Activated CD4-positive, alpha-beta T cell treated with anti-CD3 and anti-CD28 coated beads, Interleukin-2, amount 10 ng/mL, durations not matched to agents 24 days and 14 days (primary cell): ENCODE measurements around the gene IRF4. TPM values are rescaled to one million over a fixed set of nuclear protein-coding genes. Genes with fewer than 3 reads are reported as not detected.
"Not testable (repeated sequence)": the region's sequence is repeated elsewhere in the genome, so short reads cannot be mapped to it uniquely, and the experiment has no call there.

ENCODE experiments used
- DNase-seq: peaks from one replicate; pipeline ENCODE4 v3.0.0; 2022
- H3K27ac Mint-ChIP-seq: one replicate; pipeline ENCODE4 v1.8.0; 2022; ENCODE audit warnings: mild to moderate bottlenecking, mixed read lengths
- H3K27me3 Mint-ChIP-seq: one replicate; pipeline ENCODE4 v1.8.0; 2022; ENCODE audit warnings: mixed read lengths
- H3K36me3 Mint-ChIP-seq: one replicate; pipeline ENCODE4 v1.8.0; 2022; ENCODE audit warnings: low read depth, mild to moderate bottlenecking, mixed read lengths
- H3K4me1 Mint-ChIP-seq: one replicate; pipeline ENCODE4 v1.8.0; 2021; ENCODE audit warnings: mixed read lengths
- H3K4me3 Mint-ChIP-seq: one replicate; pipeline ENCODE4 v1.8.0; 2022; ENCODE audit warnings: mild to moderate bottlenecking, moderate library complexity, mixed read lengths
- H3K9me3 Mint-ChIP-seq: one replicate; pipeline ENCODE4 v1.8.0; 2021; ENCODE audit warnings: mixed read lengths
- intact Hi-C: fragments of 100-400 bp; cut with micrococcal nuclease; formaldehyde crosslinking; loops from one replicate; pipeline ENCODE4 v1.15.1; 2023
- total RNA-seq: library from RNA; stranded (reverse); gene quantifications from 2 replicates; pipeline ENCODE4 v1.2.3, GENCODE V29; 2022

Gene IRF4
- total RNA-seq, 1 donor from 2014 or later = 831 TPM

GRCh38 chr6:366389-367297 is 24.9 kb upstream of the IRF4 start:
- H3K27me3 Mint-ChIP-seq = peaks cover 11% of the 10 kb centered on the region
- H3K27ac Mint-ChIP-seq = no peak overlapping the region
- no peak for DNase-seq
- intact Hi-C loops = no loop called here
- H3K36me3 Mint-ChIP-seq = no peaks in the 10 kb centered on the region
- H3K4me3 Mint-ChIP-seq = no peak overlapping the region
- H3K9me3 Mint-ChIP-seq = peaks cover 10% of the 10 kb centered on the region
- H3K4me1 Mint-ChIP-seq = no peaks in the 10 kb centered on the region

- Mint-ChIP-seq H3K27me3 (peaks cover 11% of the 10 kb centered on the region), H3K4me3 (no peak overlapping the region), H3K4me1 (no peaks in the 10 kb centered on the region), H3K27ac (no peak overlapping the region), H3K36me3 (no peaks in the 10 kb centered on the region), H3K9me3 (peaks cover 10% of the 10 kb centered on the region)
- DNase-seq = no peak
- intact Hi-C loops = no loop called here
Observed at GRCh38 chr6:367298-367794, 24.2 kb upstream of the IRF4 start.

- peaks cover 3% of the 10 kb centered on the region for H3K4me1 Mint-ChIP-seq
- intact Hi-C loops = no loop called here
- H3K27ac Mint-ChIP-seq = no peak overlapping the region
- peaks cover 16% of the 10 kb centered on the region for H3K27me3 Mint-ChIP-seq
- no peak for DNase-seq
- no peaks in the 10 kb centered on the region for H3K36me3 Mint-ChIP-seq
- peaks cover 10% of the 10 kb centered on the region for H3K9me3 Mint-ChIP-seq
- H3K4me3 Mint-ChIP-seq = no peak overlapping the region
Observed at GRCh38 chr6:367891-368630, 23.5 kb upstream of the IRF4 start.

- no peak overlapping the region for H3K27ac Mint-ChIP-seq
- H3K4me1 Mint-ChIP-seq = peaks cover 3% of the 10 kb centered on the region
Observed at GRCh38 chr6:369559-370431, 21.8 kb upstream of the IRF4 start.

GRCh38 chr6:370555-370954 is 21.0 kb upstream of the IRF4 start:
- no peaks in the 10 kb centered on the region for H3K36me3 Mint-ChIP-seq
- intact Hi-C loops = no loop called here
- H3K9me3 Mint-ChIP-seq = peaks cover 4% of the 10 kb centered on the region
- H3K4me1 Mint-ChIP-seq = peaks cover 3% of the 10 kb centered on the region
- no peak overlapping the region for H3K4me3 Mint-ChIP-seq
- no peak for DNase-seq
- peaks cover 24% of the 10 kb centered on the region for H3K27me3 Mint-ChIP-seq
- no peak overlapping the region for H3K27ac Mint-ChIP-seq

More at GRCh38 chr6:369559-370431, 21.8 kb upstream of the IRF4 start:
- DNase-seq = no peak
- Mint-ChIP-seq H3K9me3 (peaks cover 4% of the 10 kb centered on the region), H3K36me3 (no peaks in the 10 kb centered on the region), H3K27me3 (peaks cover 22% of the 10 kb centered on the region), H3K4me3 (no peak overlapping the region)
- intact Hi-C loops = no loop called here

GRCh38 chr6:371851-372250 is 19.7 kb upstream of the IRF4 start:
- H3K27ac Mint-ChIP-seq, H3K36me3 Mint-ChIP-seq, H3K9me3 Mint-ChIP-seq, H3K4me3 Mint-ChIP-seq, H3K4me1 Mint-ChIP-seq, intact Hi-C loops, DNase-seq: not testable (repeated sequence)
- peaks cover 22% of the 10 kb centered on the region for H3K27me3 Mint-ChIP-seq

- peak overlapping the region; percentile 0 for H3K4me3 Mint-ChIP-seq
- peaks cover 20% of the 10 kb centered on the region for H3K27me3 Mint-ChIP-seq
- intact Hi-C loops = no loop called here
Observed at GRCh38 chr6:372336-372911, 19.1 kb upstream of the IRF4 start.

GRCh38 chr6:373031-373430 is 18.5 kb upstream of the IRF4 start:
- Mint-ChIP-seq H3K4me3 (no peak overlapping the region), H3K27ac (no peak overlapping the region), H3K9me3 (peaks cover 4% of the 10 kb centered on the region), H3K4me1 (peaks cover 7% of the 10 kb centered on the region), H3K36me3 (no peaks in the 10 kb centered on the region), H3K27me3 (peaks cover 20% of the 10 kb centered on the region)
- DNase-seq = no peak
- intact Hi-C loops = no loop called here

More at GRCh38 chr6:372336-372911, 19.1 kb upstream of the IRF4 start:
- DNase-seq = no peak
- H3K9me3 Mint-ChIP-seq = peaks cover 4% of the 10 kb centered on the region
- H3K4me1 Mint-ChIP-seq = peaks cover 7% of the 10 kb centered on the region
- H3K27ac Mint-ChIP-seq = no peak overlapping the region
- H3K36me3 Mint-ChIP-seq = no peaks in the 10 kb centered on the region

GRCh38 chr6:373773-374724 is 17.5 kb upstream of the IRF4 start:
- Mint-ChIP-seq H3K36me3 (no peaks in the 10 kb centered on the region), H3K9me3 (peaks cover 4% of the 10 kb centered on the region), H3K4me3 (no peak overlapping the region), H3K4me1 (peaks cover 9% of the 10 kb centered on the region), H3K27me3 (peaks cover 20% of the 10 kb centered on the region), H3K27ac (peak overlapping the region; percentile 30)
- no peak for DNase-seq
- intact Hi-C loops = no loop called here

GRCh38 chr6:374956-375355 is 16.6 kb upstream of the IRF4 start:
- Mint-ChIP-seq H3K36me3 (no peaks in the 10 kb centered on the region), H3K27me3 (peaks cover 20% of the 10 kb centered on the region), H3K4me1 (peaks cover 9% of the 10 kb centered on the region), H3K4me3 (no peak overlapping the region), H3K27ac (no peak overlapping the region), H3K9me3 (peaks cover 4% of the 10 kb centered on the region)
- DNase-seq = no peak
- intact Hi-C loops = no loop called here

GRCh38 chr6:376827-377640 is 14.5 kb upstream of the IRF4 start:
- H3K4me3 Mint-ChIP-seq = no peak overlapping the region
- DNase-seq = no peak
- H3K36me3 Mint-ChIP-seq = no peaks in the 10 kb centered on the region
- no peaks in the 10 kb centered on the region for H3K9me3 Mint-ChIP-seq
- intact Hi-C loops = no loop called here
- H3K27ac Mint-ChIP-seq = no peak overlapping the region
- H3K4me1 Mint-ChIP-seq = peaks cover 11% of the 10 kb centered on the region
- H3K27me3 Mint-ChIP-seq = peaks cover 20% of the 10 kb centered on the region

GRCh38 chr6:377641-378020 is 13.9 kb upstream of the IRF4 start:
- Mint-ChIP-seq H3K27me3 (peaks cover 19% of the 10 kb centered on the region), H3K4me1 (peaks cover 13% of the 10 kb centered on the region)
- H3K36me3 Mint-ChIP-seq, DNase-seq, H3K9me3 Mint-ChIP-seq, intact Hi-C loops, H3K27ac Mint-ChIP-seq, H3K4me3 Mint-ChIP-seq: not testable (repeated sequence)
